Activated CD8-positive, alpha-beta memory T cell treated with anti-CD3 and anti-CD28 coated beads for 36 hours (primary cell): ENCODE measurements around the gene GTF2IRD1. TPM values are rescaled to one million over a fixed set of nuclear protein-coding genes. Genes with fewer than 3 reads are reported as not detected.

Experiments
- CTCF ChIA-PET: fragments of 350-600 bp; sonication (Branson Sonifier 250); formaldehyde crosslinking; loops from one replicate; lab custom pipeline; 2021; ENCODE audit warnings: antibody characterized with exemption; lab: Charles Lee
- POLR2A ChIA-PET: fragments of 350-600 bp; sonication (Branson Sonifier 250); formaldehyde crosslinking; loops from one replicate; lab custom pipeline; 2021; ENCODE audit warnings: antibody characterized with exemption; lab: Charles Lee
- total RNA-seq, 2 experiments: library from RNA; stranded (reverse); gene quantifications; one replicate each; pipeline ENCODE4 v1.2.3, GENCODE V29; 2021

GTF2IRD1 gene
- total RNA-seq, 2 experiments from 2014 or later: 0.67 to 1.2 TPM

- CTCF ChIA-PET: interaction anchor here (1.6 kb wide), 1 partner anchor 153 kb away, joined by 4 read pairs; no protein-coding TSS in a partner anchor
- POLR2A ChIA-PET: no interaction called here
Measured at GRCh38 chr7:74570533-74571156, 116.9 kb downstream of the GTF2IRD1 start.

- ChIA-PET CTCF (no interaction called here), POLR2A (no interaction called here)
Measured at GRCh38 chr7:74572301-74572979, 118.7 kb downstream of the GTF2IRD1 start.

GRCh38 chr7:74573512-74573911 is 119.8 kb downstream of the GTF2IRD1 start:
- ChIA-PET POLR2A (interaction anchor here (0.7 kb wide), 1 partner anchor 1068 kb away, joined by 10 read pairs; no protein-coding TSS in a partner anchor), CTCF (no interaction called here)

- ChIA-PET CTCF (no interaction called here), POLR2A (no interaction called here)
Measured at GRCh38 chr7:74575083-74575784, 121.5 kb downstream of the GTF2IRD1 start.

- ChIA-PET POLR2A (no interaction called here), CTCF (interaction anchor here (0.6 to 1.1 kb wide), 2 partner anchors 165 to 223 kb away, joined by 3 to 4 read pairs; no protein-coding TSS in a partner anchor)
Measured at GRCh38 chr7:74575811-74576210, 122.1 kb downstream of the GTF2IRD1 start.

- ChIA-PET POLR2A (no interaction called here), CTCF (interaction anchor here (1.2 kb wide), 1 partner anchor 178 kb away, joined by 3 read pairs; no protein-coding TSS in a partner anchor)
Measured at GRCh38 chr7:74579800-74580685, 126.3 kb downstream of the GTF2IRD1 start.

GRCh38 chr7:74581916-74582440 is 128.3 kb downstream of the GTF2IRD1 start:
- ChIA-PET POLR2A (no interaction called here), CTCF (no interaction called here)

- ChIA-PET CTCF (no interaction called here), POLR2A (no interaction called here)
Measured at GRCh38 chr7:74582447-74583039, 128.8 kb downstream of the GTF2IRD1 start.

GRCh38 chr7:74583630-74584029 is 129.9 kb downstream of the GTF2IRD1 start:
- POLR2A ChIA-PET: interaction anchor here (0.6 kb wide), 1 partner anchor 13 kb away, joined by 4 read pairs; no protein-coding TSS in a partner anchor
- CTCF ChIA-PET: interaction anchor here (0.6 kb wide), 1 partner anchor 1794 kb away, joined by 3 read pairs; no protein-coding TSS in a partner anchor

- CTCF ChIA-PET: no interaction called here
- POLR2A ChIA-PET: no interaction called here
Measured at GRCh38 chr7:74584160-74584954, 130.7 kb downstream of the GTF2IRD1 start.

- POLR2A ChIA-PET: no interaction called here
- CTCF ChIA-PET: no interaction called here
Measured at GRCh38 chr7:74585844-74586243, 132.1 kb downstream of the GTF2IRD1 start.

- ChIA-PET POLR2A (no interaction called here), CTCF (no interaction called here)
Measured at GRCh38 chr7:74586258-74587175, 132.8 kb downstream of the GTF2IRD1 start.

GRCh38 chr7:74587435-74588126 is 133.9 kb downstream of the GTF2IRD1 start:
- ChIA-PET CTCF (no interaction called here), POLR2A (no interaction called here)

- ChIA-PET CTCF (interaction anchor here (0.7 kb wide), 1 partner anchor 852 kb away, joined by 3 read pairs; the partner anchor contains the start of gene ABHD11), POLR2A (no interaction called here)
Measured at GRCh38 chr7:74590813-74591212, 137.1 kb downstream of the GTF2IRD1 start.

GRCh38 chr7:74598558-74598957 is 144.9 kb downstream of the GTF2IRD1 start:
- ChIA-PET CTCF (no interaction called here), POLR2A (no interaction called here)

GRCh38 chr7:74599244-74599643 is 145.5 kb downstream of the GTF2IRD1 start:
- ChIA-PET CTCF (no interaction called here), POLR2A (no interaction called here)
